GM12878 (cell line): ENCODE data around the gene KRTAP6-3. TPM values are rescaled to one million over a fixed set of nuclear protein-coding genes. Genes with fewer than 3 reads are reported as not detected.

Experiments
- ATAC-seq: fragments of 200-7000 bp; cut with Tn5 transposase; 3 replicates; pipeline ENCODE4 v1.9.1; 2020; ENCODE audit warnings: mild to moderate bottlenecking, moderate library complexity
- BruUV-seq: library from RNA; stranded (reverse); fragments of 400-500 nt; replicated peaks from 2 replicates; lab custom pipeline; 2021; lab: Mats Ljungman, UMichigan
- CTCF ChIA-PET: fragments of 300-600 bp; sonication (Branson Sonifier 250); formaldehyde crosslinking; extraction: SDS; loops from one replicate; lab custom pipeline; 2021; ENCODE audit warnings: inconsistent platforms; lab: Yijun Ruan, JAX
- POLR2A ChIA-PET: fragments of 350-600 bp; formaldehyde crosslinking; extraction: SDS; loops from one replicate; lab custom pipeline; 2021; ENCODE audit warnings: inconsistent platforms; lab: Charles Lee
- RAD21 ChIA-PET: fragments of 300-600 bp; sonication (Branson Sonifier 250); formaldehyde crosslinking; loops from one replicate; lab custom pipeline; 2023; ENCODE audit warnings: antibody characterized with exemption; ENCODE audit not compliant: unreplicated experiment; lab: Charles Lee
- SMC1A ChIA-PET: fragments of 300-600 bp; sonication (Branson Sonifier 250); formaldehyde crosslinking; loops from one replicate; lab custom pipeline; 2023; ENCODE audit not compliant: unreplicated experiment, uncharacterized antibody; lab: Charles Lee
- DNase-seq: peaks from one replicate; pipeline ENCODE4 v3.0.0-alpha.2; 2011; ENCODE audit warnings: low read depth, low spot score
- FAIRE-seq: peaks from 3 replicates; lab custom pipeline; 2011; peaks lifted over from hg19 to GRCh38; lab: Jason Lieb, UNC
- H2AFZ ChIP-seq: 2 replicates; pipeline ENCODE4 v1.6.0; 2011; ENCODE audit warnings: low read depth, low read length, control low read depth; ENCODE audit not compliant: control insufficient read depth
- H3K27ac ChIP-seq: 2 replicates; pipeline ENCODE4 v1.5.1; 2011; ENCODE audit warnings: control low read depth; ENCODE audit not compliant: control insufficient read depth, insufficient read depth
- H3K27me3 ChIP-seq, 2 experiments: replicated peaks in 1 of 2; 2 replicates each; pipeline versions ENCODE4 v1.6.0 to v1.6.1; 2011; ENCODE audit warnings: low read length in 1 of 2; ENCODE audit not compliant: control insufficient read depth in 2 of 2, insufficient read depth in 2 of 2
- H3K36me3 ChIP-seq, 2 experiments: 2 replicates each; pipeline ENCODE4 v1.5.1; 2011; ENCODE audit warnings: low read length in 1 of 2; ENCODE audit not compliant: control insufficient read depth in 2 of 2, insufficient read depth in 2 of 2
- H3K4me1 ChIP-seq: 2 replicates; pipeline ENCODE4 v1.6.1; 2011; ENCODE audit warnings: mild to moderate bottlenecking, low read length, moderate library complexity, mixed read lengths; ENCODE audit not compliant: control insufficient read depth, insufficient read depth
- H3K4me2 ChIP-seq: 2 replicates; pipeline ENCODE4 v1.6.0; 2011; ENCODE audit warnings: control low read depth; ENCODE audit not compliant: control insufficient read depth, insufficient read depth
- H3K4me3 ChIP-seq: fragments of 200-600 bp; sonication (generic); 2 replicates; pipeline ENCODE4 v1.5.1; 2016
- H3K79me2 ChIP-seq: 2 replicates; pipeline ENCODE4 v1.6.0; 2011; ENCODE audit warnings: low read length; ENCODE audit not compliant: control insufficient read depth, insufficient read depth
- H3K9ac ChIP-seq: 2 replicates; pipeline ENCODE4 v1.8.0; 2011; ENCODE audit warnings: low read length, control low read depth, mixed read lengths; ENCODE audit not compliant: control insufficient read depth, insufficient read depth
- H3K9me3 ChIP-seq: replicated peaks from 3 replicates; pipeline ENCODE4 v1.5.1; 2011; ENCODE audit warnings: mild to moderate bottlenecking, low read length; ENCODE audit not compliant: control insufficient read depth, insufficient read depth
- H4K20me1 ChIP-seq: 2 replicates; pipeline ENCODE4 v1.6.0; 2011; ENCODE audit not compliant: control insufficient read depth, insufficient read depth
- WGBS: methylation state at CpG from one replicate; pipeline ENCODE4 v1.1.6; 2016; ENCODE audit warnings: low lambda C conversion rate; ENCODE audit not compliant: insufficient replicate concordance, insufficient coverage; ENCODE audit errors: missing lambda C conversion rate; 5-methylcytosine and 5-hydroxymethylcytosine counted together
- in situ Hi-C: fragments of 300-500 bp; cut with MboI; formaldehyde crosslinking; loops from 9 replicates; pipeline ENCODE4 v1.14.3; 2018; ENCODE audit warnings: mixed read lengths
- intact Hi-C: fragments of 100-400 bp; cut with micrococcal nuclease; formaldehyde crosslinking; loops from one replicate; pipeline ENCODE4 v1.14.2; 2022; ENCODE audit not compliant: unreplicated experiment
- polyA plus RNA-seq, 11 experiments: library from polyadenylated mRNA; depleted of rRNA in 4 of 11; unstranded in 6 of 11; stranded (reverse) in 5 of 11; fragments of >200 nt; fragmentation: Nextera tagmentation in 4 of 11; fragmentation: Illumina TruSeq in 1 of 11; extraction: Ambion mirVana in 4 of 11; extraction: Trizol in 1 of 11; gene quantifications; 1 replicate in 1 of 11; 2 replicates in 10 of 11; pipeline versions ENCODE4 v1.2.1 to v1.2.3, GENCODE V29; 2011 to 2016; ENCODE audit warnings: inconsistent platforms in 2 of 11, missing spikeins in 2 of 11, low read depth in 1 of 11
- total RNA-seq, 4 experiments: library from RNA; depleted of rRNA in 3 of 4; stranded (reverse); fragments of >200 nt in 3 of 4; fragmentation: Illumina TruSeq in 1 of 4; extraction: Trizol in 1 of 4; gene quantifications; 2 replicates each; pipeline versions ENCODE4 v1.2.1 to v1.2.3, GENCODE V29; 2013 to 2021
- TF ChIP-seq, protein P1 (sequence below): fragments of 450-650 bp; IDR thresholded peaks from 2 replicates; pipeline ENCODE4 v1.6.1; 2017; ENCODE audit warnings: mild to moderate bottlenecking, low read depth, inconsistent platforms; ENCODE audit not compliant: poor library complexity, severe bottlenecking
- TF ChIP-seq, protein P2 (sequence below): fragments of 450-650 bp; IDR thresholded peaks from 2 replicates; pipeline ENCODE4 v1.6.1; 2016; ENCODE audit warnings: mild to moderate bottlenecking

The KRTAP6-3 gene
- total and polyA plus RNA-seq, 10 of the 15 experiments (the other 5 are each of a cell fraction or from before 2014, with no cell fraction given): not detected

DNA sequence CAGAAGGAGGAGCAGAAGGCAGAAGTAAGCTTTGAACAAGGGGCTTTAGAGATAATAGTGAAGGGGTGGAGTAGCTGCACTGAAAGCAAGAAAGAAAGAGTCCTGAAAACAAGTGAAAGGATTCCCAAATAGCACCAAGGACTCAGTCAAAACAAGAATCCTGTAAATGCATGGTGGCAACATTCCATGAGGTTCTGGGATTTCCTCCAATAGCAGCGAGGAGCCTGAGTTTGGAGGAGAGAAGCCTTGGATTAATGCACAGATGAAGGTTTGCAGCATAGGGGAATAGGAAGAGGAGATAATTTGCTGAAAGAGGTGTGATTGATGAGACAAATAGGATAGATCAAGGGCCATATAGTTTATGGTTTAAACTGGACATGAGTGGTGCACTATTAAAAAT lies 12.9 kb upstream of the KRTAP6-3 start (continued):
- TF ChIP-seq, protein P1, sequence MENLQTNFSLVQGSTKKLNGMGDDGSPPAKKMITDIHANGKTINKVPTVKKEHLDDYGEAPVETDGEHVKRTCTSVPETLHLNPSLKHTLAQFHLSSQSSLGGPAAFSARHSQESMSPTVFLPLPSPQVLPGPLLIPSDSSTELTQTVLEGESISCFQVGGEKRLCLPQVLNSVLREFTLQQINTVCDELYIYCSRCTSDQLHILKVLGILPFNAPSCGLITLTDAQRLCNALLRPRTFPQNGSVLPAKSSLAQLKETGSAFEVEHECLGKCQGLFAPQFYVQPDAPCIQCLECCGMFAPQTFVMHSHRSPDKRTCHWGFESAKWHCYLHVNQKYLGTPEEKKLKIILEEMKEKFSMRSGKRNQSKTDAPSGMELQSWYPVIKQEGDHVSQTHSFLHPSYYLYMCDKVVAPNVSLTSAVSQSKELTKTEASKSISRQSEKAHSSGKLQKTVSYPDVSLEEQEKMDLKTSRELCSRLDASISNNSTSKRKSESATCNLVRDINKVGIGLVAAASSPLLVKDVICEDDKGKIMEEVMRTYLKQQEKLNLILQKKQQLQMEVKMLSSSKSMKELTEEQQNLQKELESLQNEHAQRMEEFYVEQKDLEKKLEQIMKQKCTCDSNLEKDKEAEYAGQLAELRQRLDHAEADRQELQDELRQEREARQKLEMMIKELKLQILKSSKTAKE: no peak

DNA sequence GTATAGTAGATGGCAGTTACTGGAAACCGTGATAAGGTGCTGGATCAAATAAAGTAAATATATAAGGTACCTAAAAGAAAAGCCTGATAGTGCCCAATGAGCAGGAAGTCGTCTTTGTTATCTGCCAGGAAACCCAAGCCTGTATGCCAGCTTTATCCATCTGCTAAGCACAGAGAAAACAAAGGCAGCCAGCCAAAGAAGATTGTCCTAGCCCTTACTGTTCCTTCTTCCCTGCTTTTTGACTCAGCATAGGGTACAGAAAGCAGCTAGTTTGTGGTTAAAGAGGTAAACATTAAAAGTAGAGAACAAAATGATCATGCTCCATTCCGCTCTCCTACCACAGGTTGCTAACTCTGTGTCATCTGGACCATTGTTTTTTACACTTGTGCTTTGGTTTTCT lies 12.1 kb upstream of the KRTAP6-3 start:
- in situ Hi-C loops (no loop called here), intact Hi-C loops (no loop called here)
- Histone ChIP-seq H3K9ac (no peak overlapping the region), H3K36me3 (no peaks in the 10 kb centered on the region), H2AFZ (no peak overlapping the region), H4K20me1 (no peaks in the 10 kb centered on the region), H3K4me1 (no peaks in the 10 kb centered on the region), H3K79me2 (no peaks in the 10 kb centered on the region), H3K4me3 (no peak overlapping the region), H3K4me2 (no peak overlapping the region), H3K27me3 (no peaks in the 10 kb centered on the region), H3K27ac (no peak overlapping the region), H3K9me3 (no peaks in the 10 kb centered on the region)
- RAD21 ChIA-PET: no interaction called here
- FAIRE-seq (no peak), ATAC-seq (no peak), DNase-seq (no peak)
- BruUV-seq: no TSS peak
- SMC1A ChIA-PET: no interaction called here
- WGBS: 12% methylated on average over 3 of the region's 3 CpGs
- TF ChIP-seq, protein P2, sequence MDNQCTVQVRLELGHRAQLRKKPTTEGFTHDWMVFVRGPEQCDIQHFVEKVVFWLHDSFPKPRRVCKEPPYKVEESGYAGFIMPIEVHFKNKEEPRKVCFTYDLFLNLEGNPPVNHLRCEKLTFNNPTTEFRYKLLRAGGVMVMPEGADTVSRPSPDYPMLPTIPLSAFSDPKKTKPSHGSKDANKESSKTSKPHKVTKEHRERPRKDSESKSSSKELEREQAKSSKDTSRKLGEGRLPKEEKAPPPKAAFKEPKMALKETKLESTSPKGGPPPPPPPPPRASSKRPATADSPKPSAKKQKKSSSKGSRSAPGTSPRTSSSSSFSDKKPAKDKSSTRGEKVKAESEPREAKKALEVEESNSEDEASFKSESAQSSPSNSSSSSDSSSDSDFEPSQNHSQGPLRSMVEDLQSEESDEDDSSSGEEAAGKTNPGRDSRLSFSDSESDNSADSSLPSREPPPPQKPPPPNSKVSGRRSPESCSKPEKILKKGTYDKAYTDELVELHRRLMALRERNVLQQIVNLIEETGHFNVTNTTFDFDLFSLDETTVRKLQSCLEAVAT: no peak
- POLR2A ChIA-PET: no interaction called here
- CTCF ChIA-PET: no interaction called here
